ENCODE data around the gene APOBEC3G.
"Not testable (repeated sequence)": the region's sequence is repeated elsewhere in the genome, so short reads cannot be mapped to it uniquely, and the experiment has no call there.

DNA sequence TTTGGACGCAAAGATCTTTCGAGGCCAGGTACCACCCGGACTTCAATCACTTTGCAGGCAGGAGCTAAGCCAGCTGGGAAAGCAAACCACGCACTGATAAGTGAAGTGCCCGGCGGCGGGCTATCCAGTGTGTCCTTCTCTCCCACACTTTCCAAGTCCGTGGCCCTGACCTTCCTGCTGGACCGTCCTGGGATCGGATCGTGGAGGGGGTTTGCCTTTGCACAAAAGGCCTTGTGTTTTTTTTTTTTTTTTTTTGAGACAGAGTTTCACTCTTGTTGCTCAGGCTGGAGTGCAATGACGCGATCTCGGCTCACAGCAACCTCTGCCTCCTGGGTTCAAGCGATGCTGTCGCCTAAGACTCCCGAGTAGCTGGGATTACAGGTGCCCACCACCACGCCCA, 34.0 kb upstream of the APOBEC3G start:
- TF ChIP-seq ZFX (IDR thresholded peaks at IDR 0.05): not testable (repeated sequence)
- TF ChIP-seq, protein P1, sequence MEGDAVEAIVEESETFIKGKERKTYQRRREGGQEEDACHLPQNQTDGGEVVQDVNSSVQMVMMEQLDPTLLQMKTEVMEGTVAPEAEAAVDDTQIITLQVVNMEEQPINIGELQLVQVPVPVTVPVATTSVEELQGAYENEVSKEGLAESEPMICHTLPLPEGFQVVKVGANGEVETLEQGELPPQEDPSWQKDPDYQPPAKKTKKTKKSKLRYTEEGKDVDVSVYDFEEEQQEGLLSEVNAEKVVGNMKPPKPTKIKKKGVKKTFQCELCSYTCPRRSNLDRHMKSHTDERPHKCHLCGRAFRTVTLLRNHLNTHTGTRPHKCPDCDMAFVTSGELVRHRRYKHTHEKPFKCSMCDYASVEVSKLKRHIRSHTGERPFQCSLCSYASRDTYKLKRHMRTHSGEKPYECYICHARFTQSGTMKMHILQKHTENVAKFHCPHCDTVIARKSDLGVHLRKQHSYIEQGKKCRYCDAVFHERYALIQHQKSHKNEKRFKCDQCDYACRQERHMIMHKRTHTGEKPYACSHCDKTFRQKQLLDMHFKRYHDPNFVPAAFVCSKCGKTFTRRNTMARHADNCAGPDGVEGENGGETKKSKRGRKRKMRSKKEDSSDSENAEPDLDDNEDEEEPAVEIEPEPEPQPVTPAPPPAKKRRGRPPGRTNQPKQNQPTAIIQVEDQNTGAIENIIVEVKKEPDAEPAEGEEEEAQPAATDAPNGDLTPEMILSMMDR (conservative IDR thresholded peaks at IDR 0.05): not testable (repeated sequence)

Measured in C4-2B (cell line).